Heart left ventricle (tissue), 16 donors: Measurements from ENCODE around the gene CDH23. TPM values are rescaled to one million over a fixed set of nuclear protein-coding genes. Genes with fewer than 3 reads are reported as not detected.

Source experiments
- ATAC-seq, 4 donors: fragments of 200-7000 bp; cut with Tn5 transposase; one replicate each; pipeline ENCODE4 v1.9.1; 2020 to 2022; ENCODE audit warnings: moderate library complexity in 4 of 4, mild to moderate bottlenecking in 3 of 4, moderate number of reproducible peaks in 1 of 4
- DNase-seq, 5 donors: peaks; one replicate each; pipeline ENCODE4 v3.0.0-alpha.2; 2020
- H3K27ac ChIP-seq, 12 donors: fragments of 200-600 bp; sonication (generic) in 4 of 12; one replicate each; pipeline versions ENCODE4 v1.5.0 to v1.8.0; 2016 to 2022; ENCODE audit warnings: mild to moderate bottlenecking in 2 of 12
- H3K27me3 ChIP-seq, 9 donors: fragments of 200-600 bp; sonication (generic) in 2 of 9; one replicate each; pipeline versions ENCODE4 v1.5.1 to v1.8.0; 2016 to 2022; ENCODE audit warnings: mild to moderate bottlenecking in 3 of 9
- H3K36me3 ChIP-seq, 9 donors: fragments of 200-600 bp; sonication (generic) in 2 of 9; one replicate each; pipeline versions ENCODE4 v1.5.0 to v1.8.0; 2018 to 2022; ENCODE audit warnings: mild to moderate bottlenecking in 2 of 9
- H3K4me1 ChIP-seq, 12 donors: fragments of 200-600 bp; sonication (generic) in 4 of 12; one replicate each; pipeline versions ENCODE4 v1.5.0 to v1.8.0; 2016 to 2022; ENCODE audit warnings: mild to moderate bottlenecking in 3 of 12
- H3K4me3 ChIP-seq, 12 donors: fragments of 200-600 bp; sonication (generic) in 4 of 12; one replicate each; pipeline versions ENCODE4 v1.5.0 to v1.8.0; 2017 to 2022; ENCODE audit warnings: mild to moderate bottlenecking in 9 of 12, moderate library complexity in 4 of 12
- H3K9me3 ChIP-seq, 12 donors: fragments of 200-600 bp; sonication (generic) in 4 of 12; one replicate each; pipeline versions ENCODE4 v1.5.0 to v1.8.0; 2016 to 2022; ENCODE audit warnings: mild to moderate bottlenecking in 1 of 12
- POLR2A ChIP-seq, 2 donors: fragments of 450-650 bp; IDR thresholded peaks; one replicate each; pipeline ENCODE4 v1.6.1; 2017; ENCODE audit warnings: antibody characterized with exemption in 2 of 2, mild to moderate bottlenecking in 2 of 2, moderate library complexity in 2 of 2
- WGBS, 4 donors: extraction: QIAGEN DNeasy Blood & Tissue Kit in 2 of 4; methylation state at CpG; one replicate each; pipeline versions ENCODE4 v1.1.5 to v1.1.7; 2013 to 2018; 5-methylcytosine and 5-hydroxymethylcytosine counted together
- intact Hi-C, 10 donors: fragments of 100-400 bp; cut with DNase I; formaldehyde crosslinking; loops; one replicate each; pipeline versions ENCODE4 v1.11.1 to v1.14.2; 2022
- polyA plus RNA-seq, 2 donors: library from polyadenylated mRNA; stranded (reverse); fragments of 200-250 nt; gene quantifications; one replicate each; pipeline ENCODE4 v1.2.3, GENCODE V29; 2013
- total RNA-seq, 9 donors: library from RNA; depleted of rRNA in 2 of 9; stranded (reverse); fragments of >200 nt in 2 of 9; fragmentation: NEBNext Ultra II Directional in 3 of 9; extraction: Animal tissue kit (Norgen Biotek cat#: 25700) in 3 of 9; gene quantifications; one replicate each; pipeline versions ENCODE4 v1.1.0 to v1.2.4, GENCODE V29; 2016 to 2023
- TF ChIP-seq, protein P1 (sequence below), 12 donors: fragments of 200-600 bp; sonication (generic) in 4 of 12; IDR thresholded peaks; one replicate each; pipeline versions ENCODE4 v1.5.0 to v1.8.0; 2018 to 2022; ENCODE audit warnings: antibody characterized with exemption in 12 of 12, mild to moderate bottlenecking in 5 of 12
- donor health status: ischemic (EF 13 %, LVEDD 7.1; RV severe dilation, severe dysfunction).
- donor health status: healthy with polysubstance abuse.
- donor health status: DM: no; HTN: yes; CAD: no.
- donor health status: DM: no; HTN: no; CAD: no.
- donor health status: ischemic (EF 25% LVEDD 6.9; RV normal size, moderate dysfunction).
- donor health status: ischemic (EF 25% LVEDD 5.7; RV mildly dilated, moderate dysfunction).
- donor health status: healthy.
- donor health status: DM: yes; HTN: yes; CAD: no.
- donor health status: ischemic (EF 35%, LVEDD 5.7; RV mildly dilated, moderate dysfunction).
- donor health status: nonischemic (EF 11% LVEDD 7.7; RV severe dilation, severe dysfunction).
- donor health status: DM: yes; HTN: yes; CAD: no.
- donor health status: PGD.
- donor health status: ischemic (EF 29% LVEDD 5.4; RV normal size, mild dysfunction).
- donor health status: nonischemic (EF 23%, LVEDD 6.1; RV moderate dilation, normal function).

Gene CDH23
- total and polyA plus RNA-seq, 11 donors, result 1.2 to 8.6 (median 3.9) TPM

- no peaks in the 10 kb centered on the region for H3K36me3 ChIP-seq
- peaks cover 0 to 52% (median 20%) of the 10 kb centered on the region in 12 donors for H3K4me1 ChIP-seq
- 92 to 95% (median 94%) methylated on average over 17 of the region's 17 CpGs for WGBS, 4 donors
- no peak overlapping the region for H3K4me3 ChIP-seq
- peak overlapping the region in 1 of 12 donors; percentile 98 for H3K27ac ChIP-seq
- DNase-seq, result peak in 1 of 5 donors; percentile 42
- H3K9me3 ChIP-seq, result no peaks in the 10 kb centered on the region
- intact Hi-C loops, result loop anchor here in 1 of 10 donors (10.0 kb wide), 1 partner anchor 107 kb away; no protein-coding TSS in a partner anchor
- ATAC-seq, result no peak
- TF ChIP-seq POLR2A (IDR thresholded peaks at IDR 0.05), result no peak
- TF ChIP-seq, protein P1, sequence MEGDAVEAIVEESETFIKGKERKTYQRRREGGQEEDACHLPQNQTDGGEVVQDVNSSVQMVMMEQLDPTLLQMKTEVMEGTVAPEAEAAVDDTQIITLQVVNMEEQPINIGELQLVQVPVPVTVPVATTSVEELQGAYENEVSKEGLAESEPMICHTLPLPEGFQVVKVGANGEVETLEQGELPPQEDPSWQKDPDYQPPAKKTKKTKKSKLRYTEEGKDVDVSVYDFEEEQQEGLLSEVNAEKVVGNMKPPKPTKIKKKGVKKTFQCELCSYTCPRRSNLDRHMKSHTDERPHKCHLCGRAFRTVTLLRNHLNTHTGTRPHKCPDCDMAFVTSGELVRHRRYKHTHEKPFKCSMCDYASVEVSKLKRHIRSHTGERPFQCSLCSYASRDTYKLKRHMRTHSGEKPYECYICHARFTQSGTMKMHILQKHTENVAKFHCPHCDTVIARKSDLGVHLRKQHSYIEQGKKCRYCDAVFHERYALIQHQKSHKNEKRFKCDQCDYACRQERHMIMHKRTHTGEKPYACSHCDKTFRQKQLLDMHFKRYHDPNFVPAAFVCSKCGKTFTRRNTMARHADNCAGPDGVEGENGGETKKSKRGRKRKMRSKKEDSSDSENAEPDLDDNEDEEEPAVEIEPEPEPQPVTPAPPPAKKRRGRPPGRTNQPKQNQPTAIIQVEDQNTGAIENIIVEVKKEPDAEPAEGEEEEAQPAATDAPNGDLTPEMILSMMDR (IDR thresholded peaks at IDR 0.05), result no peak
- H3K27me3 ChIP-seq, result no peaks in the 10 kb centered on the region
These were observed 380.7 kb downstream of the CDH23 start for GRCh38 chr10:71777213-71777985.

DNA sequence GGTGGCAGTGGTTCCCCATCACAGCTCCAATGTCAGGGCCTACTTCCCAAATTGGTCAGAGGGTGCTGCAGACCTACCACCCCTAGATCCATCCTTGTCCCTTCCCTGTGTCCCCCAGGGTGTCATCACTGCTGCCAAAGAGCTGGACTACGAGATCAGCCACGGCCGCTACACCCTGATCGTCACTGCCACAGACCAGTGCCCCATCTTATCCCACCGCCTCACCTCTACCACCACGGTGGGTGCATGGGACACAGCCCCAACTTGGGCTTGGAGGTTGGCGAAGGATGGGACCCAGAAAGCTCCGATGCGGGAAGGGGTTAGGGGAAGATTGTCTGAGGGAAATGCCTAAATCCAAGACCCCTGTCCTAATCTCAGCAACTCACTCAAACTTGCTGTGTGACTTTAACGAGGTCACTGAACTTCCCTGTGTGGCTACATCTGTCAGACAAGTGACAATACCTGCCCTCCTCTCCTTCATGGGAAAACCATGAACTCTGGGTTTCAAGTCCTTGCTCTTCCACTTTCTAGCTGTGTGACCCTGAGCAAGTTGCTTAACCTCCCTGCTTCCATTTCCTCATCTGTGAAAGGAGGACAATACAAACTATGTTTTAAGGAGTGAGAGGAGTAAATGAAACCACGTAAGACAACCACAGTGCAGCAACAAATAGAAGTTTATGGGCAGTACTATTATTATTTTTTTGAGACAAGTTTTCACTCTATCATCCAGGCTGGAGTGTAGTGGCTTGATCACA is 381.5 kb downstream of the CDH23 start:
- Histone ChIP-seq H3K4me3 (no peak overlapping the region), H3K27me3 (no peaks in the 10 kb centered on the region), H3K9me3 (no peaks in the 10 kb centered on the region), H3K36me3 (no peaks in the 10 kb centered on the region), H3K4me1 (peaks cover 0 to 53% (median 21%) of the 10 kb centered on the region in 12 donors), H3K27ac (no peak overlapping the region)
- intact Hi-C loops, result loop anchor here in 1 of 10 donors (10.0 kb wide), 1 partner anchor 107 kb away; no protein-coding TSS in a partner anchor
- ATAC-seq, result no peak
- peak in 1 of 5 donors; percentile 55 for DNase-seq
- 77 to 96% (median 90%) methylated on average over 11 of the region's 11 CpGs for WGBS, 4 donors
- TF ChIP-seq POLR2A (IDR thresholded peaks at IDR 0.05), result no peak
- TF ChIP-seq, protein P1 (IDR thresholded peaks at IDR 0.05), result no peak

DNA sequence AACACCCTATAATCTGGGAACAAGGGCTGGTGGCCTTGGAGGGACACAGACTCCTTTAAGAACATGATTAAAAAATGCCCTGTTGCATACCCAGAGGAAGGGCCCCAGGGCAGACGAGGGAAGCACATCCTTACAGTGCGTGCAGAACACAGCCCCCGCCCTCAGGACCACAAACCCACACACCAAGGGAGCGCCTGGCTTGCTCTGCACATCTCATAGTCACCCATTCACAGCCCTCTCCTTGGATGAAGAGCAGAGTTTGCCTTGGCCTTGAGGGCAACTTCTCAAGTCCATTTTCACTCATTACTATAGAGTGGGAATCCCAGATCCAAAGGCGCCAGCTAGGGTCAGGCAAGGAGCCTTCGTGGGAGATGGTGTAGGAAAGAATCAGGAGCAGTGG is 382.9 kb downstream of the CDH23 start:
- no peaks in the 10 kb centered on the region for H3K36me3 ChIP-seq
- no peaks in the 10 kb centered on the region for H3K9me3 ChIP-seq
- peaks cover 0 to 47% (median 18%) of the 10 kb centered on the region in 12 donors for H3K4me1 ChIP-seq
- no peaks in the 10 kb centered on the region for H3K27me3 ChIP-seq
- no peak overlapping the region for H3K27ac ChIP-seq
- H3K4me3 ChIP-seq, result no peak overlapping the region
- intact Hi-C loops, result loop anchor here in 1 of 10 donors (10.0 kb wide), 1 partner anchor 105 kb away; no protein-coding TSS in a partner anchor
- DNase-seq, result peak in 1 of 5 donors; percentile 43
- 89 to 94% (median 90%) methylated on average over 6 of the region's 6 CpGs for WGBS, 4 donors
- ATAC-seq, result no peak
- TF ChIP-seq, protein P1 (IDR thresholded peaks at IDR 0.05), result no peak
- no peak for TF ChIP-seq POLR2A (IDR thresholded peaks at IDR 0.05)

- H3K9me3 ChIP-seq, result no peaks in the 10 kb centered on the region
- H3K4me1 ChIP-seq, result peaks cover 0 to 42% (median 14%) of the 10 kb centered on the region in 12 donors
- no peaks in the 10 kb centered on the region for H3K36me3 ChIP-seq
- no peak overlapping the region for H3K27ac ChIP-seq
- intact Hi-C loops, result no loop called here
- whole genome bisulfite sequencing, 4 donors, result 93 to 98% (median 97%) methylated on average over 7 of the region's 7 CpGs
- DNase-seq, result peak in 1 of 5 donors; percentile 2
- no peak overlapping the region for H3K4me3 ChIP-seq
- no peak for ATAC-seq
- no peaks in the 10 kb centered on the region for H3K27me3 ChIP-seq
- no peak for TF ChIP-seq POLR2A (IDR thresholded peaks at IDR 0.05)
- TF ChIP-seq, protein P1 (IDR thresholded peaks at IDR 0.05), result no peak
These were observed 383.4 kb downstream of the CDH23 start for GRCh38 chr10:71780156-71780555.
